KOPT-K1 (cell line): ENCODE measurements around the gene CELSR1.

ENCODE experiments used
- H3K27ac ChIP-seq: fragments of 200-600 bp; sonication (generic); 2 replicates; pipeline ENCODE4 v1.5.1; 2016; ENCODE audit warnings: antibody characterized with exemption, mild to moderate bottlenecking, low read depth, low read length; ENCODE audit not compliant: poor library complexity, severe bottlenecking
- H3K36me3 ChIP-seq: fragments of 200-600 bp; sonication (generic); 2 replicates; pipeline ENCODE4 v1.5.1; 2017; ENCODE audit warnings: antibody characterized with exemption, mild to moderate bottlenecking, low read length, moderate library complexity; ENCODE audit not compliant: insufficient read depth
- H3K9me3 ChIP-seq: fragments of 200-600 bp; sonication (generic); 2 replicates; pipeline ENCODE4 v1.5.1; 2017; ENCODE audit warnings: antibody characterized with exemption, low read length, mild to moderate bottlenecking; ENCODE audit not compliant: insufficient read depth, poor library complexity, severe bottlenecking

CELSR1 gene

GRCh38 chr22:46376111-46376510 lies 161.3 kb downstream of the CELSR1 start:
- no peaks in the 10 kb centered on the region for H3K36me3 ChIP-seq

GRCh38 chr22:46374663-46375474 lies 162.6 kb downstream of the CELSR1 start:
- peaks cover 26% of the 10 kb centered on the region for H3K9me3 ChIP-seq
- H3K27ac ChIP-seq, result no peak overlapping the region
- H3K36me3 ChIP-seq, result no peaks in the 10 kb centered on the region

More at GRCh38 chr22:46376111-46376510, 161.3 kb downstream of the CELSR1 start:
- H3K9me3 ChIP-seq, result peaks cover 26% of the 10 kb centered on the region
- H3K27ac ChIP-seq, result no peak overlapping the region

GRCh38 chr22:46373921-46374662 lies 163.3 kb downstream of the CELSR1 start:
- Histone ChIP-seq H3K27ac (no peak overlapping the region), H3K36me3 (no peaks in the 10 kb centered on the region), H3K9me3 (peaks cover 26% of the 10 kb centered on the region)

- H3K9me3 ChIP-seq, result peaks cover 26% of the 10 kb centered on the region
- H3K36me3 ChIP-seq, result no peaks in the 10 kb centered on the region
- no peak overlapping the region for H3K27ac ChIP-seq
These were observed 164.3 kb downstream of the CELSR1 start for GRCh38 chr22:46373159-46373558.

- H3K36me3 ChIP-seq, result no peaks in the 10 kb centered on the region
- no peak overlapping the region for H3K27ac ChIP-seq
- H3K9me3 ChIP-seq, result peaks cover 26% of the 10 kb centered on the region
These were observed 164.7 kb downstream of the CELSR1 start for GRCh38 chr22:46372686-46373085.

- Histone ChIP-seq H3K27ac (no peak overlapping the region), H3K36me3 (no peaks in the 10 kb centered on the region)
These were observed 165.7 kb downstream of the CELSR1 start for GRCh38 chr22:46371623-46372226.

GRCh38 chr22:46370584-46371291 lies 166.7 kb downstream of the CELSR1 start:
- Histone ChIP-seq H3K9me3 (peaks cover 13% of the 10 kb centered on the region), H3K36me3 (no peaks in the 10 kb centered on the region), H3K27ac (no peak overlapping the region)

More at GRCh38 chr22:46371623-46372226, 165.7 kb downstream of the CELSR1 start:
- peaks cover 23% of the 10 kb centered on the region for H3K9me3 ChIP-seq

GRCh38 chr22:46369716-46370583 lies 167.5 kb downstream of the CELSR1 start:
- no peak overlapping the region for H3K27ac ChIP-seq
- H3K36me3 ChIP-seq, result no peaks in the 10 kb centered on the region
- H3K9me3 ChIP-seq, result peaks cover 5% of the 10 kb centered on the region

GRCh38 chr22:46368871-46369715 lies 168.3 kb downstream of the CELSR1 start:
- H3K27ac ChIP-seq, result no peak overlapping the region
- H3K9me3 ChIP-seq, result no peaks in the 10 kb centered on the region
- no peaks in the 10 kb centered on the region for H3K36me3 ChIP-seq

GRCh38 chr22:46368422-46368821 lies 169.0 kb downstream of the CELSR1 start:
- Histone ChIP-seq H3K9me3 (no peaks in the 10 kb centered on the region), H3K36me3 (no peaks in the 10 kb centered on the region), H3K27ac (no peak overlapping the region)

GRCh38 chr22:46367707-46368191 lies 169.7 kb downstream of the CELSR1 start:
- Histone ChIP-seq H3K9me3 (no peaks in the 10 kb centered on the region), H3K27ac (no peak overlapping the region), H3K36me3 (no peaks in the 10 kb centered on the region)

- Histone ChIP-seq H3K27ac (no peak overlapping the region), H3K36me3 (no peaks in the 10 kb centered on the region), H3K9me3 (no peaks in the 10 kb centered on the region)
These were observed 170.4 kb downstream of the CELSR1 start for GRCh38 chr22:46366801-46367706.
